ENCODE measurements around the gene NPAS2. TPM values are rescaled to one million over a fixed set of nuclear protein-coding genes. Genes with fewer than 3 reads are reported as not detected.

The NPAS2 gene
- polyA plus RNA-seq, 1 donor (not counting 4 experiments of a cell fraction or from before 2014, with no cell fraction given) = 17.7 TPM

DNA sequence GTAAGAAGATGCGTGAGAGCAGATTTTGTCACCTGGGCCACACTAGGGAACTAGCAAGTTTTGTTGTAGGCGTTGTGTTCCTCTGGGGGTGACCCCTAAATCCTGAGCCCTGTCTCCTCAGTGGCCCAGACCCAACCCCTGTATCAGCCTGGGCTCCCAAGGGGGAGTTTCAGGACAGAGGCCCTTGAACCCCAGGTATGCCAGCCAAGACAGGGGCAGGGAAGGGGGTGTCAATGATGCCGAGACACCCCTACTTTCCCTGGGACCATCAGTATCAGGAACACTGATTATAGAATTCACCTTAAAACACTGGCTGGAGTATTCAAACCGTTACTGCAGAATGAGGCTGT, 143.1 kb downstream of the NPAS2 start:
- Histone ChIP-seq H3K4me3 (ENCODE audit: control insufficient read depth in 2 of 3, extremely low read depth in 1 of 3, insufficient read depth in 2 of 3, low read depth in 1 of 3, low read length in 3 of 3) (no peak overlapping the region), H3K9ac (ENCODE audit: control insufficient read depth, extremely low read depth, insufficient read depth, low read length) (no peak overlapping the region), H3K27ac (ENCODE audit: control insufficient read depth, insufficient read depth, low read length) (no peak overlapping the region), H4K20me1 (ENCODE audit: control insufficient read depth, extremely low read depth, insufficient read depth, low read length) (no peaks in the 10 kb centered on the region), H3K4me2 (ENCODE audit: control insufficient read depth, extremely low read depth, insufficient read depth, low read depth, low read length) (no peak overlapping the region), H3K79me2 (ENCODE audit: control insufficient read depth, insufficient read depth, low read length) (no peaks in the 10 kb centered on the region), H3K36me3 (ENCODE audit: control insufficient read depth in 2 of 2, extremely low read depth in 1 of 2, insufficient read depth in 2 of 2, low read length in 2 of 2) (peaks cover 0 to 18% of the 10 kb centered on the region in 2 experiments), H3K4me1 (ENCODE audit: control insufficient read depth, extremely low read depth, insufficient read depth, low read length) (peaks cover 5% of the 10 kb centered on the region), H3K27me3 (ENCODE audit: control insufficient read depth, extremely low read depth, insufficient read depth, low read length) (no peaks in the 10 kb centered on the region), H3K9me1 (ENCODE audit: control insufficient read depth, extremely low read depth, insufficient read depth, low read length) (no peaks in the 10 kb centered on the region), H2AFZ (ENCODE audit: control insufficient read depth, low read length) (no peak overlapping the region), H3K9me3 (ENCODE audit: control insufficient read depth, low read depth, low read length) (no peaks in the 10 kb centered on the region)
- TF ChIP-seq CTCF (optimal IDR thresholded peaks at IDR 0.05 in 1 of 3, IDR thresholded peaks at IDR 0.05 in 1 of 3, conservative IDR thresholded peaks at IDR 0.05 in 1 of 3; ENCODE audit: extremely low read depth in 1 of 3, insufficient read depth in 2 of 3, low read length in 3 of 3) = no peak
- TF ChIP-seq EZH2 (IDR thresholded peaks at IDR 0.05; ENCODE audit: low read length) = no peak
- dilution Hi-C loops (cut with MboI; ENCODE audit: extremely low pct_ligation_motif_present, low sequenced_read_pairs) = no loop called here
- no peak for FAIRE-seq
- no peak for DNase-seq (ENCODE audit: low read depth, low spot score)

DNA sequence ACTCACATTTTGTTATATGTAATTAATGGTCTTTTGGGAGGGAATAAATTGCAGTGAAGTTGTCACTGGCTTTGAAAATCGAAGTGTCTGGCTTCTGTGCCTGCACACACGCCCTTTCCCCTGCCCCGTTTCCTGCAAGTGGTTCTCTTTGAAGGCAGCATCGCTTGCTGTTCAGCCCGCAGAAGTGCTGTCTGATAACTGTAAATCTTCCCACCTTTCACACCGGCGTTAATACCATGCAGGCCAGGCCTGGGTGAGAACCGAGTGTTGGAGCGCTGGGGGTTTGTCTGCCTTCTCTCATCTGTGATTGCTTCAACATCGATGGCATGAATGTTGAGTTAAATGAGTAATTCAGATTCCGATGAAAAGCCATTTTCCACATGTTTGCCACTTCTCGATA, 144.3 kb downstream of the NPAS2 start:
- no peak for FAIRE-seq
- H3K4me1 ChIP-seq (ENCODE audit: control insufficient read depth, extremely low read depth, insufficient read depth, low read length) = peaks cover 5% of the 10 kb centered on the region
- H3K36me3 ChIP-seq (ENCODE audit: control insufficient read depth in 2 of 2, extremely low read depth in 1 of 2, insufficient read depth in 2 of 2, low read length in 2 of 2) = peaks cover 6 to 24% of the 10 kb centered on the region in 2 experiments
- no peaks in the 10 kb centered on the region for H3K27me3 ChIP-seq (ENCODE audit: control insufficient read depth, extremely low read depth, insufficient read depth, low read length)
- H3K9ac ChIP-seq (ENCODE audit: control insufficient read depth, extremely low read depth, insufficient read depth, low read length) = no peak overlapping the region
- DNase-seq (ENCODE audit: low read depth, low spot score) = no peak
- TF ChIP-seq CTCF (optimal IDR thresholded peaks at IDR 0.05 in 1 of 3, IDR thresholded peaks at IDR 0.05 in 1 of 3, conservative IDR thresholded peaks at IDR 0.05 in 1 of 3; ENCODE audit: extremely low read depth in 1 of 3, insufficient read depth in 2 of 3, low read length in 3 of 3) (no peak), EZH2 (IDR thresholded peaks at IDR 0.05; ENCODE audit: low read length) (no peak)
- no peak overlapping the region for H3K4me3 ChIP-seq (ENCODE audit: control insufficient read depth in 2 of 3, extremely low read depth in 1 of 3, insufficient read depth in 2 of 3, low read depth in 1 of 3, low read length in 3 of 3)
- H3K27ac ChIP-seq (ENCODE audit: control insufficient read depth, insufficient read depth, low read length) = no peak overlapping the region
- H3K4me2 ChIP-seq (ENCODE audit: control insufficient read depth, extremely low read depth, insufficient read depth, low read depth, low read length) = no peak overlapping the region
- H3K79me2 ChIP-seq (ENCODE audit: control insufficient read depth, insufficient read depth, low read length) = no peaks in the 10 kb centered on the region
- dilution Hi-C loops (cut with MboI; ENCODE audit: extremely low pct_ligation_motif_present, low sequenced_read_pairs) = no loop called here
- H3K9me3 ChIP-seq (ENCODE audit: control insufficient read depth, low read depth, low read length) = no peaks in the 10 kb centered on the region
- no peaks in the 10 kb centered on the region for H3K9me1 ChIP-seq (ENCODE audit: control insufficient read depth, extremely low read depth, insufficient read depth, low read length)
- no peaks in the 10 kb centered on the region for H4K20me1 ChIP-seq (ENCODE audit: control insufficient read depth, extremely low read depth, insufficient read depth, low read length)
- no peak overlapping the region for H2AFZ ChIP-seq (ENCODE audit: control insufficient read depth, low read length)

Measured in keratinocyte (primary cell).